BLaER1 (cell line): ENCODE data around the gene CD2BP2.

Experiments used
- H3K27ac ChIP-seq: shearing (Covaris generic); formaldehyde crosslinking; 2 replicates; pipeline ENCODE4 v1.8.1; 2022
- H3K27me3 ChIP-seq: shearing (Covaris generic); formaldehyde crosslinking; 2 replicates; pipeline ENCODE4 v1.8.1; 2022
- H3K36me3 ChIP-seq: shearing (Covaris generic); formaldehyde crosslinking; 2 replicates; pipeline ENCODE4 v1.8.1; 2022
- H3K4me1 ChIP-seq: shearing (Covaris generic); formaldehyde crosslinking; 2 replicates; pipeline ENCODE4 v1.8.1; 2022
- H3K4me2 ChIP-seq: shearing (Covaris generic); formaldehyde crosslinking; 2 replicates; pipeline ENCODE4 v1.8.1; 2022
- H3K4me3 ChIP-seq: shearing (Covaris generic); formaldehyde crosslinking; 2 replicates; pipeline ENCODE4 v1.8.1; 2022
- H3K9ac ChIP-seq: shearing (Covaris generic); formaldehyde crosslinking; 2 replicates; pipeline ENCODE4 v1.8.1; 2022
- H3K9me3 ChIP-seq: shearing (Covaris generic); formaldehyde crosslinking; 2 replicates; pipeline ENCODE4 v1.8.1; 2022
- H4K20me1 ChIP-seq: shearing (Covaris generic); formaldehyde crosslinking; 2 replicates; pipeline ENCODE4 v1.8.1; 2022
- Cebpa-rat ChIP-seq: shearing (Covaris generic); IDR thresholded peaks from 2 replicates; pipeline ENCODE4 v1.8.1; 2022

The CD2BP2 gene

GRCh38 chr16:30359871-30360170, 4.7 kb upstream of the CD2BP2 start:
- Histone ChIP-seq H3K4me2 (no peak overlapping the region), H3K4me1 (peaks cover 23% of the 10 kb centered on the region), H3K4me3 (no peak overlapping the region), H4K20me1 (peaks cover 38% of the 10 kb centered on the region), H3K36me3 (peaks cover 85% of the 10 kb centered on the region), H3K27me3 (no peaks in the 10 kb centered on the region), H3K9ac (peak overlapping the region; percentile 32; the same call in 1 of the 2 replicates), H3K9me3 (no peaks in the 10 kb centered on the region), H3K27ac (no peak overlapping the region)
- TF ChIP-seq Cebpa-rat: no peak

- no peak overlapping the region for H3K4me3 ChIP-seq
- TF ChIP-seq Cebpa-rat: no peak
- H3K36me3 ChIP-seq: peaks cover 80% of the 10 kb centered on the region
- peaks cover 25% of the 10 kb centered on the region for H3K4me1 ChIP-seq
- H4K20me1 ChIP-seq: peaks cover 39% of the 10 kb centered on the region
- peak overlapping the region; percentile 32; the same call in 1 of the 2 replicates for H3K9ac ChIP-seq
- H3K27me3 ChIP-seq: no peaks in the 10 kb centered on the region
- no peak overlapping the region for H3K27ac ChIP-seq
- no peaks in the 10 kb centered on the region for H3K9me3 ChIP-seq
- no peak overlapping the region for H3K4me2 ChIP-seq
Observed at GRCh38 chr16:30358990-30359870, 4.1 kb upstream of the CD2BP2 start.

GRCh38 chr16:30358577-30358936, 3.4 kb upstream of the CD2BP2 start:
- Histone ChIP-seq H3K27ac (no peak overlapping the region), H3K9ac (no peak overlapping the region), H4K20me1 (peaks cover 40% of the 10 kb centered on the region)

GRCh38 chr16:30357715-30358576, 2.8 kb upstream of the CD2BP2 start:
- peaks cover 77% of the 10 kb centered on the region for H3K36me3 ChIP-seq
- 0 out of 2 replicates have a peak overlapping the region, but pooled peaks have one; percentile 18 for H3K27ac ChIP-seq
- H3K4me2 ChIP-seq: no peak overlapping the region
- H3K4me3 ChIP-seq: no peak overlapping the region
- H3K9ac ChIP-seq: peak overlapping the region; percentile 41; the same call in 1 of the 2 replicates
- H4K20me1 ChIP-seq: peaks cover 39% of the 10 kb centered on the region
- H3K9me3 ChIP-seq: no peaks in the 10 kb centered on the region
- TF ChIP-seq Cebpa-rat: no peak
- H3K27me3 ChIP-seq: no peaks in the 10 kb centered on the region
- peaks cover 38% of the 10 kb centered on the region for H3K4me1 ChIP-seq

More at GRCh38 chr16:30358577-30358936, 3.4 kb upstream of the CD2BP2 start:
- Histone ChIP-seq H3K4me2 (no peak overlapping the region), H3K36me3 (peaks cover 77% of the 10 kb centered on the region), H3K27me3 (no peaks in the 10 kb centered on the region), H3K4me3 (no peak overlapping the region), H3K9me3 (no peaks in the 10 kb centered on the region), H3K4me1 (peaks cover 32% of the 10 kb centered on the region)
- TF ChIP-seq Cebpa-rat: no peak

GRCh38 chr16:30357085-30357714, 2.1 kb upstream of the CD2BP2 start:
- H4K20me1 ChIP-seq: peaks cover 45% of the 10 kb centered on the region
- H3K4me2 ChIP-seq: 0 out of 2 replicates have a peak overlapping the region, but pooled peaks have one; percentile 97
- no peak for TF ChIP-seq Cebpa-rat
- H3K9me3 ChIP-seq: no peaks in the 10 kb centered on the region
- H3K27me3 ChIP-seq: no peaks in the 10 kb centered on the region
- H3K27ac ChIP-seq: 0 out of 2 replicates have a peak overlapping the region, but pooled peaks have one; percentile 18
- H3K9ac ChIP-seq: peak overlapping the region; percentile 41; the same call in 1 of the 2 replicates
- no peak overlapping the region for H3K4me3 ChIP-seq
- H3K36me3 ChIP-seq: peaks cover 77% of the 10 kb centered on the region
- peaks cover 39% of the 10 kb centered on the region for H3K4me1 ChIP-seq

GRCh38 chr16:30356401-30357084, 1.4 kb upstream of the CD2BP2 start:
- peak overlapping the region; percentile 97 for H3K4me2 ChIP-seq
- H3K9ac ChIP-seq: peak overlapping the region; percentile 92
- H3K4me1 ChIP-seq: peaks cover 39% of the 10 kb centered on the region
- TF ChIP-seq Cebpa-rat: no peak
- peak overlapping the region; percentile 93 for H3K4me3 ChIP-seq
- H4K20me1 ChIP-seq: peaks cover 46% of the 10 kb centered on the region
- peaks cover 78% of the 10 kb centered on the region for H3K36me3 ChIP-seq
- H3K27me3 ChIP-seq: no peaks in the 10 kb centered on the region
- H3K9me3 ChIP-seq: no peaks in the 10 kb centered on the region
- peak overlapping the region; percentile 82; the same call in 1 of the 2 replicates for H3K27ac ChIP-seq

GRCh38 chr16:30355954-30356308, 823 bp upstream of the CD2BP2 start:
- Histone ChIP-seq H3K9me3 (no peaks in the 10 kb centered on the region), H3K4me2 (peak overlapping the region; percentile 97), H3K4me3 (peak overlapping the region; percentile 93), H3K27ac (peak overlapping the region; percentile 82), H3K27me3 (no peaks in the 10 kb centered on the region), H3K36me3 (peaks cover 78% of the 10 kb centered on the region), H3K9ac (peak overlapping the region; percentile 92), H3K4me1 (peaks cover 41% of the 10 kb centered on the region), H4K20me1 (peaks cover 46% of the 10 kb centered on the region)
- no peak for TF ChIP-seq Cebpa-rat

- peaks cover 33% of the 10 kb centered on the region for H4K20me1 ChIP-seq
- TF ChIP-seq Cebpa-rat: no peak
- H3K27me3 ChIP-seq: no peaks in the 10 kb centered on the region
- H3K4me2 ChIP-seq: peak overlapping the region; percentile 97
- H3K27ac ChIP-seq: peak overlapping the region; percentile 82
- H3K9ac ChIP-seq: peak overlapping the region; percentile 92
- peak overlapping the region; percentile 93 for H3K4me3 ChIP-seq
- no peaks in the 10 kb centered on the region for H3K9me3 ChIP-seq
- H3K4me1 ChIP-seq: peaks cover 55% of the 10 kb centered on the region
- peaks cover 75% of the 10 kb centered on the region for H3K36me3 ChIP-seq
Observed at GRCh38 chr16:30354423-30355143, 525 bp downstream of the CD2BP2 start.
